Thymus (tissue), 11 donors: ENCODE results near the gene NFAM1. TPM values are rescaled to one million over a fixed set of nuclear protein-coding genes. Genes with fewer than 3 reads are reported as not detected.
A peak's percentile ranks its signal among the peaks of the same experiment; 100 is the strongest.

Source experiments
- DNase-seq, 9 donors: peaks; one replicate each; pipeline ENCODE4 v3.0.0-alpha.2; 2013; ENCODE audit warnings: low spot score in 9 of 9, low read depth in 6 of 9, missing footprints in 1 of 9
- H3K27ac ChIP-seq, 2 donors: one replicate each; pipeline ENCODE4 v1.5.1; 2013; ENCODE audit warnings: control low read depth in 1 of 2, low read depth in 1 of 2, low read length in 1 of 2, mild to moderate bottlenecking in 1 of 2, moderate library complexity in 1 of 2
- H3K27me3 ChIP-seq, 2 donors: one replicate each; pipeline ENCODE4 v1.5.1; 2013; ENCODE audit warnings: low read length in 1 of 2; ENCODE audit not compliant: control insufficient read depth in 2 of 2, insufficient read depth in 1 of 2
- H3K36me3 ChIP-seq, 2 donors: one replicate each; pipeline ENCODE4 v1.5.1; 2013; ENCODE audit warnings: low read length in 1 of 2, mild to moderate bottlenecking in 1 of 2, moderate library complexity in 1 of 2; ENCODE audit not compliant: control insufficient read depth in 2 of 2, insufficient read depth in 2 of 2
- H3K4me1 ChIP-seq, 2 donors: one replicate each; pipeline ENCODE4 v1.5.1; 2013; ENCODE audit warnings: low read length in 2 of 2; ENCODE audit not compliant: control insufficient read depth in 2 of 2, insufficient read depth in 2 of 2
- H3K4me3 ChIP-seq, 2 donors: one replicate each; pipeline ENCODE4 v1.5.1; 2013; ENCODE audit warnings: low read length in 2 of 2, control low read depth in 1 of 2, mild to moderate bottlenecking in 1 of 2
- H3K9me3 ChIP-seq, 2 donors: one replicate each; pipeline ENCODE4 v1.5.1; 2013; ENCODE audit warnings: low read length in 1 of 2, mild to moderate bottlenecking in 1 of 2; ENCODE audit not compliant: control insufficient read depth in 2 of 2, insufficient read depth in 1 of 2
- WGBS: extraction: QIAGEN DNeasy Blood & Tissue Kit; methylation state at CpG from one replicate; pipeline ENCODE4 v1.1.7; 2013; 5-methylcytosine and 5-hydroxymethylcytosine counted together
- polyA plus RNA-seq: library from polyadenylated mRNA; stranded (reverse); fragments of 200-250 nt; gene quantifications from one replicate; pipeline ENCODE4 v1.2.3, GENCODE V29; 2013
- total RNA-seq: library from RNA; stranded (reverse); fragments of 120-200 nt; gene quantifications from one replicate; pipeline ENCODE4 v1.2.4, GENCODE V29; 2013
- donor health status: healthy.

The NFAM1 gene
- total and polyA plus RNA-seq, 2 donors, result 1.7 to 2.0 TPM

GRCh38 chr22:42397332-42398249 is 34.6 kb downstream of the NFAM1 start:
- H3K9me3 ChIP-seq, result no peaks in the 10 kb centered on the region
- peak overlapping the region in 1 of 2 donors; percentile 18 for H3K27ac ChIP-seq
- no peak overlapping the region for H3K4me3 ChIP-seq
- H3K4me1 ChIP-seq, result peaks cover 0 to 4% of the 10 kb centered on the region in 2 donors
- H3K27me3 ChIP-seq, result peaks cover 0 to 13% of the 10 kb centered on the region in 2 donors
- DNase-seq, result peak in 1 of 9 donors; percentile 29
- no peaks in the 10 kb centered on the region for H3K36me3 ChIP-seq
- 45% methylated on average over 15 of the region's 15 CpGs for WGBS

- Histone ChIP-seq H3K27ac (peak overlapping the region in 1 of 2 donors; percentile 20), H3K9me3 (no peaks in the 10 kb centered on the region), H3K36me3 (no peaks in the 10 kb centered on the region), H3K4me3 (no peak overlapping the region), H3K4me1 (peaks cover 0 to 4% of the 10 kb centered on the region in 2 donors), H3K27me3 (peaks cover 0 to 13% of the 10 kb centered on the region in 2 donors)
- 74% methylated on average over 24 of the region's 24 CpGs for WGBS
- DNase-seq, result no peak
These were observed 35.4 kb downstream of the NFAM1 start for GRCh38 chr22:42396621-42397331.

GRCh38 chr22:42389143-42389542 is 43.1 kb downstream of the NFAM1 start:
- H3K27me3 ChIP-seq, result no peaks in the 10 kb centered on the region
- H3K27ac ChIP-seq, result no peak overlapping the region
- H3K9me3 ChIP-seq, result no peaks in the 10 kb centered on the region
- no peak overlapping the region for H3K4me3 ChIP-seq
- WGBS, result 92% methylated on average over 7 of the region's 7 CpGs
- peaks cover 0 to 3% of the 10 kb centered on the region in 2 donors for H3K4me1 ChIP-seq
- DNase-seq, result no peak
- no peaks in the 10 kb centered on the region for H3K36me3 ChIP-seq

GRCh38 chr22:42388130-42388797 is 43.9 kb downstream of the NFAM1 start:
- no peak overlapping the region for H3K4me3 ChIP-seq
- H3K4me1 ChIP-seq, result peaks cover 0 to 3% of the 10 kb centered on the region in 2 donors
- H3K27me3 ChIP-seq, result no peaks in the 10 kb centered on the region
- no peak overlapping the region for H3K27ac ChIP-seq
- peak in 4 of 9 donors; percentile 26 to 61 (median 34) for DNase-seq
- WGBS, result 73% methylated on average over 15 of the region's 15 CpGs
- no peaks in the 10 kb centered on the region for H3K9me3 ChIP-seq
- no peaks in the 10 kb centered on the region for H3K36me3 ChIP-seq

- no peak for DNase-seq
- no peak overlapping the region for H3K27ac ChIP-seq
- no peak overlapping the region for H3K4me3 ChIP-seq
- peaks cover 0 to 3% of the 10 kb centered on the region in 2 donors for H3K4me1 ChIP-seq
- WGBS, result 89% methylated on average over 6 of the region's 6 CpGs
- no peaks in the 10 kb centered on the region for H3K9me3 ChIP-seq
- H3K36me3 ChIP-seq, result no peaks in the 10 kb centered on the region
- no peaks in the 10 kb centered on the region for H3K27me3 ChIP-seq
These were observed 44.6 kb downstream of the NFAM1 start for GRCh38 chr22:42387631-42388030.

GRCh38 chr22:42385696-42386095 is 46.5 kb downstream of the NFAM1 start:
- Histone ChIP-seq H3K27me3 (no peaks in the 10 kb centered on the region), H3K4me3 (no peak overlapping the region), H3K36me3 (no peaks in the 10 kb centered on the region), H3K9me3 (no peaks in the 10 kb centered on the region), H3K27ac (no peak overlapping the region), H3K4me1 (peaks cover 0 to 5% of the 10 kb centered on the region in 2 donors)
- no peak for DNase-seq
- 94% methylated on average over 8 of the region's 8 CpGs for WGBS

- WGBS, result 93% methylated on average over 5 of the region's 5 CpGs
- no peaks in the 10 kb centered on the region for H3K36me3 ChIP-seq
These were observed 47.7 kb downstream of the NFAM1 start for GRCh38 chr22:42384506-42384905.

GRCh38 chr22:42383851-42384417 is 48.3 kb downstream of the NFAM1 start:
- no peak for DNase-seq
- H3K4me3 ChIP-seq, result no peak overlapping the region
- H3K27me3 ChIP-seq, result no peaks in the 10 kb centered on the region
- WGBS, result 96% methylated on average over 7 of the region's 7 CpGs
- H3K9me3 ChIP-seq, result no peaks in the 10 kb centered on the region
- no peak overlapping the region for H3K27ac ChIP-seq
- H3K36me3 ChIP-seq, result no peaks in the 10 kb centered on the region
- peaks cover 0 to 5% of the 10 kb centered on the region in 2 donors for H3K4me1 ChIP-seq

More at GRCh38 chr22:42384506-42384905, 47.7 kb downstream of the NFAM1 start:
- Histone ChIP-seq H3K4me3 (no peak overlapping the region), H3K9me3 (no peaks in the 10 kb centered on the region), H3K4me1 (peaks cover 0 to 5% of the 10 kb centered on the region in 2 donors), H3K27ac (no peak overlapping the region), H3K27me3 (no peaks in the 10 kb centered on the region)
- DNase-seq, result no peak
